Spleen (tissue), 7 donors: Measurements from ENCODE around the gene RBM20.

Experiments
- POLR2A ChIP-seq, 3 donors: fragments of 450-650 bp; IDR thresholded peaks; one replicate each; pipeline ENCODE4 v1.5.1; 2017; ENCODE audit warnings: antibody characterized with exemption in 3 of 3, mild to moderate bottlenecking in 1 of 3
- TF ChIP-seq, protein P1 (sequence below), 11 experiments: fragments of 200-600 bp in 7 of 11; fragments of 450-650 bp in 4 of 11; sonication (generic) in 4 of 11; IDR thresholded peaks in 8 of 11; conservative IDR thresholded peaks in 3 of 11; 1 replicate in 7 of 11; 2 replicates in 4 of 11; pipeline versions ENCODE4 v1.4.0 to v1.8.0; 2016 to 2021; ENCODE audit warnings: antibody characterized with exemption in 11 of 11, inconsistent platforms in 4 of 11, mild to moderate bottlenecking in 1 of 11
- donor health status: DM: no; HTN: no; CAD: no; lungs with moderate emphysema.
- donor health status: DM: no; HTN: no; CAD: no.
- donor health status: DM: no; HTN: no; CAD: no.

DNA sequence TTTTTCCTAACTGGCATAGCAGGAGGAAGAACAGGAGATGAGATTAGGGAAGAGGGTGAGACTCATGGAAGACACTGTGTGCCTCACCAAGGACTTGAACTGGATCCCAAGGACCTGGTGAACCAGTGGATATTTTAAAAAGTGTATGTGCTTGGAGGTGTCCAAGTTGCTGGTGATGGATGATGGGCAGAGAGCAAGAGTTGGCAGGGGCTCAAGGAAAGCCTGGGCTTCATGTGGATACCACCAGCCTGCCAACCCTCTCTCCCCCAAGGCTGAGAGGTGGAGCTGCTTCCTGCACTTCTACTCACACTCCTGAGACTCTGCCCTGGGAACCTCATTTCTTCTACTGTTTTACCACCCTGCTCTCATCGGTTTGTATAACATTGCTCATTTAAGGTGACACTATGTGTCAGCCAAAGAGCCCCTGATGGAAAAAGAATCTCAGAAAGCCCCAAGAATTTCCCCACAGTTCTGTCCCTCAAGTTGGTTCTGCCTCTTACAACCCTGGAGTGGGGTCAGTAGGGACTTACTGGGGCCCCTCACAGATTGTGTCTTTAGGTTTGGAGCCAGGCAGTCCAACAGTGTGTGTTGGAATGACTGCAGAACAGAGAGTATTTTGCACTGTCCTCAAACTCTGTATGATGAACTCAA, 171.3 kb downstream of the RBM20 start:
- no peak for TF ChIP-seq POLR2A (IDR thresholded peaks at IDR 0.05)
- TF ChIP-seq, protein P1, sequence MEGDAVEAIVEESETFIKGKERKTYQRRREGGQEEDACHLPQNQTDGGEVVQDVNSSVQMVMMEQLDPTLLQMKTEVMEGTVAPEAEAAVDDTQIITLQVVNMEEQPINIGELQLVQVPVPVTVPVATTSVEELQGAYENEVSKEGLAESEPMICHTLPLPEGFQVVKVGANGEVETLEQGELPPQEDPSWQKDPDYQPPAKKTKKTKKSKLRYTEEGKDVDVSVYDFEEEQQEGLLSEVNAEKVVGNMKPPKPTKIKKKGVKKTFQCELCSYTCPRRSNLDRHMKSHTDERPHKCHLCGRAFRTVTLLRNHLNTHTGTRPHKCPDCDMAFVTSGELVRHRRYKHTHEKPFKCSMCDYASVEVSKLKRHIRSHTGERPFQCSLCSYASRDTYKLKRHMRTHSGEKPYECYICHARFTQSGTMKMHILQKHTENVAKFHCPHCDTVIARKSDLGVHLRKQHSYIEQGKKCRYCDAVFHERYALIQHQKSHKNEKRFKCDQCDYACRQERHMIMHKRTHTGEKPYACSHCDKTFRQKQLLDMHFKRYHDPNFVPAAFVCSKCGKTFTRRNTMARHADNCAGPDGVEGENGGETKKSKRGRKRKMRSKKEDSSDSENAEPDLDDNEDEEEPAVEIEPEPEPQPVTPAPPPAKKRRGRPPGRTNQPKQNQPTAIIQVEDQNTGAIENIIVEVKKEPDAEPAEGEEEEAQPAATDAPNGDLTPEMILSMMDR (IDR thresholded peaks at IDR 0.05 in 8 of 11, conservative IDR thresholded peaks at IDR 0.05 in 3 of 11) = no peak
